Peyer's patch (tissue), 4 donors: ENCODE data around the gene WFDC10A. TPM values are rescaled to one million over a fixed set of nuclear protein-coding genes. Genes with fewer than 3 reads are reported as not detected.
A peak's percentile ranks its signal among the peaks of the same experiment; 100 is the strongest.

Experiments used
- DNase-seq, 3 donors: peaks; one replicate each; pipeline ENCODE4 v3.0.0-alpha.2; 2017 to 2019
- H3K27ac ChIP-seq, 4 donors: fragments of 200-600 bp; sonication (generic); one replicate each; pipeline ENCODE4 v1.5.1; 2016 to 2019
- H3K27me3 ChIP-seq, 2 donors: fragments of 200-600 bp; sonication (generic); one replicate each; pipeline ENCODE4 v1.5.1; 2019
- H3K36me3 ChIP-seq, 3 donors: fragments of 200-600 bp; sonication (generic); one replicate each; pipeline ENCODE4 v1.5.1; 2016 to 2019
- H3K4me1 ChIP-seq, 4 donors: fragments of 200-600 bp; sonication (generic); one replicate each; pipeline ENCODE4 v1.5.1; 2016 to 2019
- H3K4me3 ChIP-seq, 4 donors: fragments of 200-600 bp; sonication (generic); 1 replicate in 3 of 4; 2 replicates in 1 of 4; pipeline ENCODE4 v1.5.1; 2016 to 2019; ENCODE audit warnings: mild to moderate bottlenecking in 1 of 4
- H3K9me3 ChIP-seq, 4 donors: fragments of 200-600 bp; sonication (generic); one replicate each; pipeline ENCODE4 v1.5.1; 2016 to 2019; ENCODE audit warnings: mild to moderate bottlenecking in 1 of 4
- POLR2A ChIP-seq, 2 donors: fragments of 450-650 bp; IDR thresholded peaks; one replicate each; pipeline ENCODE4 v1.5.1; 2017; ENCODE audit warnings: antibody characterized with exemption in 2 of 2, mild to moderate bottlenecking in 2 of 2, moderate library complexity in 2 of 2
- total RNA-seq, 4 donors: library from RNA; depleted of rRNA; stranded (reverse); fragments of >200 nt; gene quantifications; one replicate each; pipeline ENCODE4 v1.1.0, GENCODE V29; 2016
- TF ChIP-seq, protein P1 (sequence below), 6 experiments: fragments of 450-650 bp in 4 of 6; fragments of 200-600 bp in 2 of 6; sonication (generic) in 1 of 6; IDR thresholded peaks; one replicate each; pipeline ENCODE4 v1.5.1; 2017 to 2019; ENCODE audit warnings: antibody characterized with exemption in 6 of 6, mild to moderate bottlenecking in 3 of 6, moderate library complexity in 1 of 6

The WFDC10A gene
- total RNA-seq, 4 donors from 2014 or later = not detected

DNA sequence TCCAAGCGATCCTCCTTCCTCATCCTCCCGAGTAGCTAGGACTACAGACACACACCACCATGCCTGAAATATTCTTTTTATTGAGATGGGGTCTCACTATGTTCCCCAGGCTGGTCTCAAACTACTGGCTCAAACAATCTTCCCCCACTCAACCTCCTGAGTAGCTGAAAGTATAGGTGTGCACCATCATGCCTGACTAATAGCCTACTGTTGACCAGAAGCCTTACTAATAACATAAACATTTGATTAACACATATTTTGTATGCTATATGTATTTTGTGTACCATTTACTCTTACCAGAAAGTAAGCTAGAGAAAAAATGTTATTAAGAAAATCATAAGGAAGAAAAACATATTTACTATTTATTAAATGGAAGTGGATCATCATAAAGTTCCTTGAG, 11.9 kb upstream of the WFDC10A start:
- no peak for DNase-seq
- TF ChIP-seq, protein P1, sequence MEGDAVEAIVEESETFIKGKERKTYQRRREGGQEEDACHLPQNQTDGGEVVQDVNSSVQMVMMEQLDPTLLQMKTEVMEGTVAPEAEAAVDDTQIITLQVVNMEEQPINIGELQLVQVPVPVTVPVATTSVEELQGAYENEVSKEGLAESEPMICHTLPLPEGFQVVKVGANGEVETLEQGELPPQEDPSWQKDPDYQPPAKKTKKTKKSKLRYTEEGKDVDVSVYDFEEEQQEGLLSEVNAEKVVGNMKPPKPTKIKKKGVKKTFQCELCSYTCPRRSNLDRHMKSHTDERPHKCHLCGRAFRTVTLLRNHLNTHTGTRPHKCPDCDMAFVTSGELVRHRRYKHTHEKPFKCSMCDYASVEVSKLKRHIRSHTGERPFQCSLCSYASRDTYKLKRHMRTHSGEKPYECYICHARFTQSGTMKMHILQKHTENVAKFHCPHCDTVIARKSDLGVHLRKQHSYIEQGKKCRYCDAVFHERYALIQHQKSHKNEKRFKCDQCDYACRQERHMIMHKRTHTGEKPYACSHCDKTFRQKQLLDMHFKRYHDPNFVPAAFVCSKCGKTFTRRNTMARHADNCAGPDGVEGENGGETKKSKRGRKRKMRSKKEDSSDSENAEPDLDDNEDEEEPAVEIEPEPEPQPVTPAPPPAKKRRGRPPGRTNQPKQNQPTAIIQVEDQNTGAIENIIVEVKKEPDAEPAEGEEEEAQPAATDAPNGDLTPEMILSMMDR (IDR thresholded peaks at IDR 0.05) = no peak
- TF ChIP-seq POLR2A (IDR thresholded peaks at IDR 0.05) = no peak
- Histone ChIP-seq H3K27me3 (no peaks in the 10 kb centered on the region), H3K36me3 (no peaks in the 10 kb centered on the region), H3K27ac (no peak overlapping the region), H3K4me3 (no peak overlapping the region), H3K9me3 (no peaks in the 10 kb centered on the region), H3K4me1 (no peaks in the 10 kb centered on the region)

DNA sequence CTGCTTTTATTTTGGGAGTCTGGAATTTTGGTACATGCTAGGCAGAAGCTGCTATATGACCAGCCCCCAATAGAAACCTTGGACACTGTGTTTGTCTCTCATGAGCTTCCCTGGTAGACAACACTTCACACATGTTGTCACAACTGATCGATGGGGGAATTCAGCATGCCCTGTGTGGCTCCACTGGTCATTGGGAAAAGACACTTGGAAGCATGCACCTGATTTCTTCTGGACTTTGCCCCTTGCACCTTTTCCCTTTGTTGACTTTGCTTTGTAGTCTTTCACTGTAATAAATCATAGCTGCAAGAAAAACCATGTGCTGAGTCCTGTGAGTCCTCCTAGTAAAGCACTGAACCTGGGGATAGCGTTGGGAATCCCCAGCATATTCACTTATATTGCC, 7.9 kb upstream of the WFDC10A start:
- TF ChIP-seq POLR2A (IDR thresholded peaks at IDR 0.05) = no peak
- TF ChIP-seq, protein P1 (IDR thresholded peaks at IDR 0.05) = no peak
- Histone ChIP-seq H3K4me3 (no peak overlapping the region), H3K36me3 (no peaks in the 10 kb centered on the region), H3K9me3 (no peaks in the 10 kb centered on the region), H3K27ac (no peak overlapping the region), H3K27me3 (no peaks in the 10 kb centered on the region), H3K4me1 (no peaks in the 10 kb centered on the region)
- DNase-seq = peak in 1 of 3 donors; percentile 48

DNA sequence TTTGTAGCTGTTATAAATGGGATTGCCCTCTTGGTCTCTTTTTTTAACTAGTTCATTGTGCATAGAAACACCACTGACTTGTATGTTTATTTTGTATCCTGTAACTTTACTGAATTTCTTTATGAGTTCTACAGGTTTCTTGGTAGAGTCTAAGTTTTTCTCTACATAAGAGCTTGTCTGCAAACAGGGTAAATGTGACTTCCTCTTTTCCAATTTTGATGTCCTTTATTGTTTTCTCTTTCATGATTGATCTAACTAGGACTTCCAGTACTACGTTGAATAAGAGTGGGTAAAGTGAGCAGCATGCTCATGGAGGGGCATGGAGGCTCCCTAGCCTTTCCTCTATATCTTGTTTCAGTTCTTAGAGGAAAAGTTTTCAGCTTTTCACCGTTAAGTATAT, 3.0 kb upstream of the WFDC10A start:
- no peaks in the 10 kb centered on the region for H3K4me1 ChIP-seq
- H3K27ac ChIP-seq = no peak overlapping the region
- no peaks in the 10 kb centered on the region for H3K36me3 ChIP-seq
- TF ChIP-seq, protein P1 (IDR thresholded peaks at IDR 0.05) = no peak
- no peak for TF ChIP-seq POLR2A (IDR thresholded peaks at IDR 0.05)
- H3K27me3 ChIP-seq = no peaks in the 10 kb centered on the region
- DNase-seq = no peak
- no peaks in the 10 kb centered on the region for H3K9me3 ChIP-seq
- no peak overlapping the region for H3K4me3 ChIP-seq

DNA sequence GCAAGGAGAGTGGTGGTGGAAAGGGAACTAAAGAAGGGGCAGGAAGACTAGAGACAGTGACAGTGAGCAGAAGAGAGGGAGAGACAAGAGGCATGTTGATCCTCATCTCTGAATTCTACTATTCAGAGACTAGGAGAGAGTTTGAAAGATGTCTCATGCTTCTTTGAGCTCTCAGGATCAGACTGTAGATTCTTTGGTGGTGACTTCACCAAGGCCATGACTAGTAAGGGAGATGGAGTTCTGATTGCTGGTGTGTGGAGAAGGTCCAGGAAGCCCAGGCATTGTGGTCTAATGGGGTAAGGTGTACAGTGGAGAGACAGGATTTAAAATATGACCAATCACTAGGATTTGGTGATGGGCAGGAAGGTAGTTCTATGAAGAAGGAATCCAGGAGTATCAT, 832 bp downstream of the WFDC10A start:
- DNase-seq = no peak
- no peak overlapping the region for H3K4me3 ChIP-seq
- H3K27me3 ChIP-seq = no peaks in the 10 kb centered on the region
- TF ChIP-seq POLR2A (IDR thresholded peaks at IDR 0.05) = no peak
- TF ChIP-seq, protein P1 (IDR thresholded peaks at IDR 0.05) = no peak
- H3K9me3 ChIP-seq = no peaks in the 10 kb centered on the region
- no peaks in the 10 kb centered on the region for H3K36me3 ChIP-seq
- H3K4me1 ChIP-seq = no peaks in the 10 kb centered on the region
- H3K27ac ChIP-seq = no peak overlapping the region

DNA sequence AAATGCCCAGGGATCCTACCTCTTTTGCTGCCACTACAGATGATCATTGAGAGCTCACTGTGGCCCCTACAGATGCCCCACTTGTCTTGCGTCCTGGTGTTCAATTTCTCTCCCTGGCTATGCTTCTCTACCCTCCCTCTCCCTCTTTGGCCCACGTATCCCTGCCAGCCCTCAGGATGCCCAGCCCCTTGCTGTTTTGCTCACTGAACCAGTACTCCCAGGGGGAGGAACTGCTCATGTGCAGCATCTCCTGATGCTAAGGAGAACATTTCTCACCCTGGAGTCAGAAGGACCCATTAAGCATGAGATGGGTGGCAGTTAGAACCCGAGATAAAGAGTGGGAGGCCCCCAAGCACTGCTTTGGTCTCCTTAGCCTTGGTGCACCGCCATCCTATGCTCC, 1.6 kb downstream of the WFDC10A start, which contains the start of gene WFDC9:
Gene WFDC9, minus strand, starts transcription at position 101 of the 400 bp plus-strand sequence. CDS start 21,103 bp downstream, outside the sequence.
- no peak for DNase-seq
- no peak for TF ChIP-seq POLR2A (IDR thresholded peaks at IDR 0.05)
- TF ChIP-seq, protein P1 (IDR thresholded peaks at IDR 0.05) = no peak
- no peaks in the 10 kb centered on the region for H3K4me1 ChIP-seq
- H3K27ac ChIP-seq = no peak within 1 kb of the TSS
- H3K9me3 ChIP-seq = no peaks in the 10 kb centered on the region
- H3K4me3 ChIP-seq = no peak within 1 kb of the TSS
- no peaks in the 10 kb centered on the region for H3K36me3 ChIP-seq
- H3K27me3 ChIP-seq = no peaks in the 10 kb centered on the region

DNA sequence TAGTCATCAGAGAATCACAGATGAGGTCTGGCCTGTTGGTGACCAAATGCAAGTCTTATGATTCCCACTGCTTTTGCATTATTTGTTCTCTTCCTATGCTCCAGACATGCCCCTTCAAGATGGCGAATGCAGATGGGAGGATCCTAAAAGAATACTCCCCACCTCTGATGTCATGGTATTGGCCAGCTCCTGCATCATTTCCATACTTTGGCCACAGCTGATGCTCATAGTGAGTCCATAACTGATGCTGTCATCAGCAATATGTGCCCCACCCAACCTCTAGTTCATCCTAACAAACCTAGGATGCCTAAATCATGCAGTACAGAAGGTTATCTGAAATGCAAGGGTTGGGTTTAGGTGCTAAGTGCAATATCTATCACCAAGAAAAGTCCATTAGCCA, 7.0 kb downstream of the WFDC10A start:
- no peaks in the 10 kb centered on the region for H3K36me3 ChIP-seq
- no peak for TF ChIP-seq POLR2A (IDR thresholded peaks at IDR 0.05)
- TF ChIP-seq, protein P1 (IDR thresholded peaks at IDR 0.05) = no peak
- DNase-seq = no peak
- H3K27me3 ChIP-seq = no peaks in the 10 kb centered on the region
- H3K4me3 ChIP-seq = no peak overlapping the region
- H3K9me3 ChIP-seq = no peaks in the 10 kb centered on the region
- no peaks in the 10 kb centered on the region for H3K4me1 ChIP-seq
- no peak overlapping the region for H3K27ac ChIP-seq
